HEK293 (cell line): ENCODE results near the gene ACTR1A.

Experiments
- BCL11A ChIP-seq: fragments of 450-650 bp; formaldehyde crosslinking; IDR thresholded peaks from 2 replicates; pipeline ENCODE4 v1.5.1; 2016; ENCODE audit warnings: low read depth, missing biosample characterization, missing genetic modification characterization
- GLIS1 ChIP-seq: fragments of 450-650 bp; formaldehyde crosslinking; IDR thresholded peaks from 2 replicates; pipeline ENCODE4 v1.5.1; 2016; ENCODE audit warnings: missing biosample characterization, missing genetic modification characterization
- HIC1 ChIP-seq: fragments of 450-650 bp; formaldehyde crosslinking; IDR thresholded peaks from 2 replicates; pipeline ENCODE4 v1.5.1; 2016; ENCODE audit warnings: missing biosample characterization, missing genetic modification characterization
- HOXC10 ChIP-seq: sonication (generic); formaldehyde crosslinking; IDR thresholded peaks from 2 replicates; pipeline ENCODE4 v1.8.1; 2023; ENCODE audit warnings: mild to moderate bottlenecking, missing genetic modification reagents
- KLF9 ChIP-seq: fragments of 450-650 bp; formaldehyde crosslinking; IDR thresholded peaks from 2 replicates; pipeline ENCODE4 v1.5.1; 2016; ENCODE audit warnings: missing biosample characterization, missing genetic modification characterization, low read depth
- PRDM1 ChIP-seq: fragments of 450-650 bp; formaldehyde crosslinking; IDR thresholded peaks from 2 replicates; pipeline ENCODE4; 2016; ENCODE audit warnings: missing biosample characterization, missing genetic modification characterization
- PRDM4 ChIP-seq: fragments of 450-650 bp; formaldehyde crosslinking; IDR thresholded peaks from 2 replicates; pipeline ENCODE4 v1.5.1; 2017; ENCODE audit warnings: missing biosample characterization, missing genetic modification characterization
- REPIN1 ChIP-seq: fragments of 450-650 bp; formaldehyde crosslinking; IDR thresholded peaks from 2 replicates; pipeline ENCODE4 v1.5.1; 2017; ENCODE audit warnings: missing biosample characterization, missing genetic modification characterization, low read depth
- SCRT1 ChIP-seq: fragments of 450-650 bp; formaldehyde crosslinking; IDR thresholded peaks from 2 replicates; pipeline ENCODE4 v1.5.1; 2016; ENCODE audit warnings: missing biosample characterization, missing genetic modification characterization, borderline replicate concordance
- TCF7L2 ChIP-seq: IDR thresholded peaks from 2 replicates; pipeline ENCODE4 v1.6.1; 2011; ENCODE audit warnings: low read depth, mild to moderate bottlenecking, inconsistent platforms, low read length, moderate library complexity, borderline replicate concordance
- WT1 ChIP-seq: fragments of 450-650 bp; formaldehyde crosslinking; IDR thresholded peaks from 2 replicates; pipeline ENCODE4 v1.5.1; 2016; ENCODE audit warnings: missing biosample characterization, missing genetic modification characterization
- ZBTB1 ChIP-seq: fragments of 450-650 bp; formaldehyde crosslinking; IDR thresholded peaks from 2 replicates; pipeline ENCODE4 v1.5.1; 2016; ENCODE audit warnings: missing biosample characterization, missing genetic modification characterization
- ZNF10 ChIP-seq: fragments of 450-650 bp; formaldehyde crosslinking; IDR thresholded peaks from 2 replicates; pipeline ENCODE4 v1.5.1; 2017; ENCODE audit warnings: missing biosample characterization, missing genetic modification characterization
- ZNF112 ChIP-seq: fragments of 450-650 bp; formaldehyde crosslinking; IDR thresholded peaks from 2 replicates; pipeline ENCODE4 v1.5.0; 2017; ENCODE audit warnings: missing biosample characterization, missing genetic modification characterization
- ZNF114 ChIP-seq: fragments of 450-650 bp; formaldehyde crosslinking; IDR thresholded peaks from 2 replicates; pipeline ENCODE4 v1.5.0; 2017; ENCODE audit warnings: missing biosample characterization, missing genetic modification characterization
- ZNF121 ChIP-seq: fragments of 450-650 bp; formaldehyde crosslinking; IDR thresholded peaks from 2 replicates; pipeline ENCODE4 v1.5.1; 2016; ENCODE audit warnings: missing biosample characterization, missing genetic modification characterization
- ZNF146 ChIP-seq: fragments of 450-650 bp; formaldehyde crosslinking; IDR thresholded peaks from 2 replicates; pipeline ENCODE4 v1.5.1; 2016; ENCODE audit warnings: missing biosample characterization, missing genetic modification characterization
- ZNF157 ChIP-seq: fragments of 450-650 bp; formaldehyde crosslinking; IDR thresholded peaks from 2 replicates; pipeline ENCODE4 v1.5.1; 2016; ENCODE audit warnings: missing biosample characterization, missing genetic modification characterization
- ZNF2 ChIP-seq: fragments of 450-650 bp; formaldehyde crosslinking; IDR thresholded peaks from 2 replicates; pipeline ENCODE4 v1.5.1; 2016; ENCODE audit warnings: missing biosample characterization, missing genetic modification characterization
- ZNF211 ChIP-seq: fragments of 450-650 bp; formaldehyde crosslinking; IDR thresholded peaks from 2 replicates; pipeline ENCODE4 v1.5.1; 2016; ENCODE audit warnings: low read depth, missing biosample characterization, missing genetic modification characterization
- ZNF248 ChIP-seq: fragments of 450-650 bp; formaldehyde crosslinking; IDR thresholded peaks from 2 replicates; pipeline ENCODE4 v1.5.1; 2017; ENCODE audit warnings: missing biosample characterization, missing genetic modification characterization
- ZNF280C ChIP-seq: fragments of 450-650 bp; formaldehyde crosslinking; IDR thresholded peaks from 2 replicates; pipeline ENCODE4 v1.5.1; 2016; ENCODE audit warnings: missing biosample characterization, missing genetic modification characterization
- ZNF302 ChIP-seq: fragments of 450-650 bp; formaldehyde crosslinking; IDR thresholded peaks from 2 replicates; pipeline ENCODE4 v1.5.1; 2016; ENCODE audit warnings: missing biosample characterization, missing genetic modification characterization, low read depth
- ZNF366 ChIP-seq: fragments of 450-650 bp; formaldehyde crosslinking; conservative IDR thresholded peaks from 2 replicates; pipeline ENCODE4 v1.5.1; 2016; ENCODE audit warnings: missing biosample characterization, missing genetic modification characterization
- ZNF426 ChIP-seq: fragments of 450-650 bp; formaldehyde crosslinking; IDR thresholded peaks from 2 replicates; pipeline ENCODE4 v1.5.1; 2017; ENCODE audit warnings: missing biosample characterization, missing genetic modification characterization, mild to moderate bottlenecking, inconsistent platforms, moderate library complexity
- ZNF48 ChIP-seq: fragments of 450-650 bp; formaldehyde crosslinking; IDR thresholded peaks from 2 replicates; pipeline ENCODE4 v1.5.1; 2016; ENCODE audit warnings: missing biosample characterization, missing genetic modification characterization
- ZNF548 ChIP-seq: fragments of 450-650 bp; formaldehyde crosslinking; IDR thresholded peaks from 2 replicates; pipeline ENCODE4 v1.5.1; 2016; ENCODE audit warnings: missing biosample characterization, missing genetic modification characterization
- ZNF555 ChIP-seq: fragments of 450-650 bp; formaldehyde crosslinking; conservative IDR thresholded peaks from 2 replicates; pipeline ENCODE4 v1.5.1; 2017; ENCODE audit warnings: missing biosample characterization, mild to moderate bottlenecking, missing genetic modification characterization, inconsistent platforms
- ZNF580 ChIP-seq: fragments of 450-650 bp; formaldehyde crosslinking; IDR thresholded peaks from 2 replicates; pipeline ENCODE4 v1.5.1; 2016; ENCODE audit warnings: missing biosample characterization, missing genetic modification characterization
- ZNF660 ChIP-seq: fragments of 450-650 bp; IDR thresholded peaks from 2 replicates; pipeline ENCODE4 v1.5.1; 2018; ENCODE audit warnings: missing biosample characterization, mild to moderate bottlenecking, missing genetic modification characterization
- ZNF664 ChIP-seq: fragments of 450-650 bp; formaldehyde crosslinking; IDR thresholded peaks from 2 replicates; pipeline ENCODE4 v1.5.1; 2016; ENCODE audit warnings: missing biosample characterization, missing genetic modification characterization
- ZNF768 ChIP-seq: fragments of 450-650 bp; formaldehyde crosslinking; IDR thresholded peaks from 2 replicates; pipeline ENCODE4 v1.5.1; 2018; ENCODE audit warnings: missing biosample characterization, mild to moderate bottlenecking, missing genetic modification characterization
- ZSCAN18 ChIP-seq: fragments of 450-650 bp; formaldehyde crosslinking; IDR thresholded peaks from 2 replicates; pipeline ENCODE4 v1.5.1; 2016; ENCODE audit warnings: missing biosample characterization, missing genetic modification characterization

The ACTR1A gene

GRCh38 chr10:102504179-102504975, 1.9 kb upstream of the ACTR1A start (continued):
- TF ChIP-seq ZNF114 (no peak), ZBTB1 (tag by site-specific recombination) (peak; percentile 58; the same call in 1 of the 2 replicates), ZNF112 (tag by site-specific recombination) (no peak), ZNF2 (tag by site-specific recombination) (peak; percentile 83), ZNF664 (tag by site-specific recombination) (no peak), ZNF580 (peak; percentile 56; the same call in 1 of the 2 replicates), ZNF121 (tag by site-specific recombination) (no peak), REPIN1 (tag by site-specific recombination) (no peak; the same call in 1 of the 2 replicates), ZNF366 (tag by site-specific recombination) (peak; percentile 58; the same call in 1 of the 2 replicates), WT1 (tag by site-specific recombination) (peak; percentile 68), TCF7L2 (peak; percentile 59; the same call in 1 of the 2 replicates), ZNF146 (tag by site-specific recombination) (no peak), SCRT1 (tag by site-specific recombination) (no peak), ZNF548 (no peak), KLF9 (tag by site-specific recombination) (peak; percentile 64), PRDM4 (tag by site-specific recombination) (peak; percentile 51; the same call in 1 of the 2 replicates), ZNF426 (tag by site-specific recombination) (no peak), ZNF768 (tag by site-specific recombination) (no peak), HIC1 (no peak), ZNF211 (tag by site-specific recombination) (no peak), ZNF555 (tag by site-specific recombination) (no peak), BCL11A (peak; percentile 45; the same call in 1 of the 2 replicates), ZNF10 (tag by site-specific recombination) (no peak), ZNF48 (tag by site-specific recombination) (no peak), ZNF248 (tag by site-specific recombination) (no peak), HOXC10 (CRISPR knock-in tag) (no peak), PRDM1 (tag by site-specific recombination) (no peak), ZNF660 (tag by site-specific recombination) (no peak), ZNF302 (tag by site-specific recombination) (no peak), ZSCAN18 (tag by site-specific recombination) (no peak; the same call in 1 of the 2 replicates), ZNF280C (no peak), GLIS1 (tag by site-specific recombination) (peak; percentile 81), ZNF157 (tag by site-specific recombination) (peak; percentile 50; the same call in 1 of the 2 replicates)
